Measurements from ENCODE around the gene AIP. TPM values are rescaled to one million over a fixed set of nuclear protein-coding genes. Genes with fewer than 3 reads are reported as not detected.

The AIP gene
- total RNA-seq, 4 donors from 2014 or later: 30.5 to 58.4 (median 42.2) TPM

DNA sequence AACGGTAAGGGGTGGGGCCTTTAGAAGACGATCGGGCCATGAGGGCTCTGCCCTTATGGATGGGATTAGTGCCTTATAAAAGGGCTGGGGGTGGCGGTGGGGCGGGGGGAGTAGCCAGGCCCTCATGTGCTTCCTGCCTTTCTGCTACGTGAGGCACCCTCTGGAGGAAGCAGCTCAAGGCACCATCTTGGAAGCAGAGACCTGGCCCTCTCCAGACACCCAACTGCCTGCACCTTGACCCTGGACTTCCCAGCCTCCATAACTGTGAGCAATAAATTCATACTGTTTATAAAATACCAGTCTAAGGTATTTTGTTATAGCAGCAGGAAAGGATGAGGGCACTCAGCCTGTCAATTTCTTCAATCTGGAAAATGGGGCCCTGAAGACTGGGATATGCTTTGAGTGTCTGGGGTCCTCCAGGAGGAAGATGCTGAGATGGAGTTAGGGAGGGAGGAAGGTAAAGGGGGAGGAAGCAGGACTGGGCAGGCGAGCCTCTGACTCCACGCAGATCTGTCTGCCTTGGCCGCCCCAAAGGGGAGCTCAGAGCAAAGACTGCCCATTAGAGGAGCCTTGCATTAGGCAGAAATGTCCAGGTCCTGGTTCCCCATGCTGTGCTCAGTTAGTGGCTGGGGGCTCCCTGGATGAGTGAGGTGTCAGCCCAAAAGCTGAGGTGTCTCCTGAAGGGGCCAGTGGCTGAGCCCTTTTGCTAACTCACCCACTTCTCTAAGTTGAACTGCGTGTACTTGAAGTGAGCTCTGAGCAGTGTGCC, 35.1 kb downstream of the AIP start:
- Histone ChIP-seq H3K4me1 (no peaks in the 10 kb centered on the region), H3K27me3 (peaks cover 5% of the 10 kb centered on the region), H3K4me3 (no peak overlapping the region), H3K36me3 (no peaks in the 10 kb centered on the region), H3K27ac (no peak overlapping the region), H3K9me3 (no peaks in the 10 kb centered on the region)
- DNase-seq (ENCODE audit: low spot score in 2 of 2): no peak
- TF ChIP-seq, protein P1, sequence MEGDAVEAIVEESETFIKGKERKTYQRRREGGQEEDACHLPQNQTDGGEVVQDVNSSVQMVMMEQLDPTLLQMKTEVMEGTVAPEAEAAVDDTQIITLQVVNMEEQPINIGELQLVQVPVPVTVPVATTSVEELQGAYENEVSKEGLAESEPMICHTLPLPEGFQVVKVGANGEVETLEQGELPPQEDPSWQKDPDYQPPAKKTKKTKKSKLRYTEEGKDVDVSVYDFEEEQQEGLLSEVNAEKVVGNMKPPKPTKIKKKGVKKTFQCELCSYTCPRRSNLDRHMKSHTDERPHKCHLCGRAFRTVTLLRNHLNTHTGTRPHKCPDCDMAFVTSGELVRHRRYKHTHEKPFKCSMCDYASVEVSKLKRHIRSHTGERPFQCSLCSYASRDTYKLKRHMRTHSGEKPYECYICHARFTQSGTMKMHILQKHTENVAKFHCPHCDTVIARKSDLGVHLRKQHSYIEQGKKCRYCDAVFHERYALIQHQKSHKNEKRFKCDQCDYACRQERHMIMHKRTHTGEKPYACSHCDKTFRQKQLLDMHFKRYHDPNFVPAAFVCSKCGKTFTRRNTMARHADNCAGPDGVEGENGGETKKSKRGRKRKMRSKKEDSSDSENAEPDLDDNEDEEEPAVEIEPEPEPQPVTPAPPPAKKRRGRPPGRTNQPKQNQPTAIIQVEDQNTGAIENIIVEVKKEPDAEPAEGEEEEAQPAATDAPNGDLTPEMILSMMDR (IDR thresholded peaks at IDR 0.05): no peak
- TF ChIP-seq POLR2AphosphoS5 (IDR thresholded peaks at IDR 0.05): no peak
- WGBS: 95% methylated on average over 8 of the region's 10 CpGs

DNA sequence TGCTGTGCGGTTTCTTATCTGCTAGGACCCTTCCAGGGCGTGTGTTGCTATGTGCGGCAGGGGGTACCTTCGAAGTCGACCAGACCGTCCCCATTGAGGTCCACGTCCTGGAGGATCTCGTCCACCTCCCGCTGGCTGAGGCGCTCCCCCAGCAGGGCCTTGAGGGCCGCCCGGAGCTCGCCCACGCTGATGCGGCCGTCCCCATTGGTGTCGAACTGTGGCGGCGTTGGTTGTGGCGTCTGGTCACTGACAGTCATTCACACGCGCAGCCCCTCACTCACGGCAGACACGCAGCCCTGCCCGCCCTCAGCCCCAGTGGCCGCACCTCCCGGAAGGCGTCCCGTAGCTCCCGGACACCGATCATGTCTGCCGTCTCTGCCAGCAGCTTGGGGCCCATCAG, 36.9 kb downstream of the AIP start:
- Histone ChIP-seq H3K9me3 (no peaks in the 10 kb centered on the region), H3K27ac (no peak overlapping the region), H3K27me3 (peaks cover 17% of the 10 kb centered on the region), H3K4me3 (no peak overlapping the region), H3K4me1 (no peaks in the 10 kb centered on the region), H3K36me3 (no peaks in the 10 kb centered on the region)
- DNase-seq (ENCODE audit: low spot score in 2 of 2): no peak
- 91% methylated on average over 32 of the region's 32 CpGs for WGBS
- TF ChIP-seq POLR2A (IDR thresholded peaks at IDR 0.05): no peak
- no peak for TF ChIP-seq POLR2AphosphoS5 (IDR thresholded peaks at IDR 0.05)
- TF ChIP-seq, protein P1 (IDR thresholded peaks at IDR 0.05): no peak
- no peak for TF ChIP-seq EP300 (IDR thresholded peaks at IDR 0.05)

DNA sequence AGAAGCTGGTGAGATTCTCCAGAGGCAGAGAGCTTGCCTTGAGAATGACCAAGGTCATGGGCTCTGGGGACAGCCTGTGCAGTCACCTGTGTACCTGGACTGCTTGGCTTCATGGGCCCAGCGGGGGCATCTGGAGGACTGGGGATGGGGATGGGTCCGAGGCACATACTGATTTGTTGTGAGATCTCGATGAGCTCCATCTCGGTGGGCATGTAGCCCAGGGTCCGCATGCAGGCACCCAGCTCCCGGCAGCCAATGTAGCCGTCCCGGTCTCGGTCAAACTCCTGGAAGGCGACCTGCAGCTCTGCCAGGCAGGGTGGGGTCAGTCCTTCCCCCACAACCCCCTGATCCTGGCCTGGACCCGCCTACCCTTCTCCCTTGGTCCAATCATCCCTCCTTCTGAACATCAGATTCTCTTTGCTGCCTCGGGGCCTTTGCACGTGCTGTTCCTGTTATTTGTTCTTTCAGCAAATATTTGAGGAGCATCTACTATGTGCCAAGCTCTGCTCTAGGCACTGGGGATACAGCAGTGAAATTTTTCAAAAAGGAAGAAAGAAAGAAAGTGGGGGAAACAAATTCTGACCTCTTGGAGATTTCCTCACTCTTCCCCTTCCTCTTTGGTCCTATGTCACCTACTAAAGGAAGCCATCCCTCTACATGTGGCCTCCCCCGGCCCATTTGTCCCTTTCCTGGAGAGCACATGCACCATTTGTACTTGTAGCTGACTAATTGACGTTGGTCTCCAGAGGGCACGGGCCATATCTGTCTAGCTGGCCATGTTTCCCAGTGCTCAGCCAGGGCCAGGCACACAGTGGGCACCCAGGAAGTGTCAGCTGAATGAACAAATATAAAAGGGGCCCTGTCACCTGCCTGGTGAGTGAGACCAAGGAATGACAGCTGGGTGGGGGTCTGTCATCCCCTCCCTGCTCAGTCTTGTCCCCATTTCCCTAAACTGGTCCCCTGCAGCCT, 38.3 kb downstream of the AIP start:
- DNase-seq (ENCODE audit: low spot score in 2 of 2): peak in 1 of 2 donors; percentile 77
- no peak for TF ChIP-seq POLR2A (IDR thresholded peaks at IDR 0.05)
- H3K9me3 ChIP-seq: no peaks in the 10 kb centered on the region
- no peak overlapping the region for H3K4me3 ChIP-seq
- peaks cover 26% of the 10 kb centered on the region for H3K27me3 ChIP-seq
- no peaks in the 10 kb centered on the region for H3K4me1 ChIP-seq
- H3K36me3 ChIP-seq: no peaks in the 10 kb centered on the region
- H3K27ac ChIP-seq: no peak overlapping the region
- 82% methylated on average over 15 of the region's 16 CpGs for WGBS

DNA sequence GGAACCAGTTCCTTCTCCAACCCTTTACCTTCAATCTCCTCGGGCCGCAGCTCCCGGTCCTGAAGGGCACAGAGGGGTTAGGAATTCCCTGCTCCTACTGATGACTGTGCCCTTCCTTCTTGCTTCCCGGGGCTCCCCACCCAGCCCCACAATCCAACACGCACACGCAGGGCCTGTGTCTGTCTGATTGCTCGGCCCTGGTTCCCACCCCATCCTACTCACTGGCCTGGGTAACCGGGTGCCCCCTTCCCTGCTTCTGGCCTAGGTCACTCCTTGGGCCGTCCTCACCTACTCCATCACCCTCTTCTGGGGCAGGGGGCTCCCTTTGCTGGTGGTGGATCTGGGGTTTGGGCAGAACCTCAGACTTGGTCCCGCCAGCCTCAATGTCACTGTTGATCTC, 39.1 kb downstream of the AIP start:
- Histone ChIP-seq H3K4me3 (no peak overlapping the region), H3K36me3 (no peaks in the 10 kb centered on the region), H3K27ac (no peak overlapping the region), H3K27me3 (peaks cover 26% of the 10 kb centered on the region), H3K9me3 (no peaks in the 10 kb centered on the region), H3K4me1 (no peaks in the 10 kb centered on the region)
- 82% methylated on average over 10 of the region's 10 CpGs for WGBS
- TF ChIP-seq, protein P1 (IDR thresholded peaks at IDR 0.05): no peak
- no peak for TF ChIP-seq POLR2A (IDR thresholded peaks at IDR 0.05)
- TF ChIP-seq POLR2AphosphoS5 (IDR thresholded peaks at IDR 0.05): no peak
- no peak for TF ChIP-seq EP300 (IDR thresholded peaks at IDR 0.05)
- DNase-seq (ENCODE audit: low spot score in 2 of 2): no peak

DNA sequence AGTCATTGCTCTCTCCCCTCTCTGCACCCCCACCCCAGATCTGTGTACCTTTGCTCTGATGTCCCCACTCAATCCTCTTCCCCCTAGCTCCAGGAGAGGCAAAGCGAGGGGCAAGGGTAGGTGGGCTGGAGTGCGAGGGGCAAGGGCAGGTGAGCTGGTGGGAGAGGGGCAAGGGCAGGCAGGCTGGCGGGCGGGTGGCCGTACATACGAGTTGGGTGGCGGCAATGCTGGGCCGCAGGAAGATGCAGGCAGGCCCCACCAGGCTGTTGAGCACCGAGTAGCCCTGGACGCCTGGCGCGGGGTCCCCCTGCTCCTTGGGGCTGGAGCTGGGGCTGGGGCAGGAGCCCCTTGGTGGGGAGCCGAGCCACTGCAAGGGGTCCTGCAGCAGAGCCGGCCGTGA, 39.5 kb downstream of the AIP start:
- Histone ChIP-seq H3K36me3 (no peaks in the 10 kb centered on the region), H3K9me3 (no peaks in the 10 kb centered on the region), H3K27ac (no peak overlapping the region), H3K4me1 (no peaks in the 10 kb centered on the region), H3K4me3 (no peak overlapping the region), H3K27me3 (peaks cover 26% of the 10 kb centered on the region)
- no peak for DNase-seq (ENCODE audit: low spot score in 2 of 2)
- WGBS: 96% methylated on average over 12 of the region's 15 CpGs
- TF ChIP-seq POLR2AphosphoS5 (IDR thresholded peaks at IDR 0.05) (no peak), EP300 (IDR thresholded peaks at IDR 0.05) (no peak), POLR2A (IDR thresholded peaks at IDR 0.05) (no peak)
- TF ChIP-seq, protein P1 (IDR thresholded peaks at IDR 0.05): no peak

Measured in suprapubic skin (tissue), 4 donors.